HuH-7.5 (cell line): ENCODE data around the gene DGKG.

Source experiments
- DNase-seq: peaks from one replicate; pipeline ENCODE4 v3.0.0; 2011; ENCODE audit warnings: low spot score

DGKG gene

DNA sequence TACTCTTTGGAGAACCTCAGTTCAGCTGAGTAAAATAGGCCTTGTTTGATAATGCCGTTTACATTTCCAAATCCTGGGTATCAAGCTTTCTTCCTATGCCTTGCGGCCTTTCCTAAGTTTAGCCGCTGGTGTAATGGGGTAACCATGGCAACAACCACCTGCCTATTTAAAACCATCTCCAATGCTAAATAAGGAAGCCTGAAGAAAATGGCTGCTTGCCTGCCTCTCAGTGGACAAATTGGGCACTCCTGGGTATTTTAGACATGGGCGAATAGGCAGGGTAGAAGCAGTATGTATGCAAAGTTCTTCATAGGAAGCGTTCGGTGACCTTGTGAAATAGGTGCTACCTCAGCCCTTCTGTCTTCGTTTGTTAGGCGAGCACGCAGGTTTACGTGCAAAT is 122.7 kb downstream of the DGKG start:
- no peak for DNase-seq

DNA sequence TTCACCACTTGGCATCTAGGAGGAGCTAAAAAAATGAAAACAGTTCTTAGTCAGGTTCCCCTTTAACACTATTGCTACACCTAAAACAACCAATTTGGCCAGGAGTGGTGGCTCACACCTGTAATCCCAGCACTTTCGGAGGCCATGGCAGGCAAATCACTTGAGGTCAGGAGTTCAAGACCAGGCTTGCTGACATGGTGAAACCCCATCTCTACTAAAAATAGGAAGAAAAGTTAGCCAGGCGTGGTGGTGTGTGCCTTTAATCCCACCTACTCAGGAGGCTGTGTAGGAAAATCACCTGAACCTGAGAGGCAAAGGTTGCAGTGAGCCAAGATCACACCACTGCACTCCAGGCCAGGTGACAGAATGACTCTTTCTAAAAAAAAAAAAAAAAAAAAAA is 124.1 kb downstream of the DGKG start:
- no peak for DNase-seq

DNA sequence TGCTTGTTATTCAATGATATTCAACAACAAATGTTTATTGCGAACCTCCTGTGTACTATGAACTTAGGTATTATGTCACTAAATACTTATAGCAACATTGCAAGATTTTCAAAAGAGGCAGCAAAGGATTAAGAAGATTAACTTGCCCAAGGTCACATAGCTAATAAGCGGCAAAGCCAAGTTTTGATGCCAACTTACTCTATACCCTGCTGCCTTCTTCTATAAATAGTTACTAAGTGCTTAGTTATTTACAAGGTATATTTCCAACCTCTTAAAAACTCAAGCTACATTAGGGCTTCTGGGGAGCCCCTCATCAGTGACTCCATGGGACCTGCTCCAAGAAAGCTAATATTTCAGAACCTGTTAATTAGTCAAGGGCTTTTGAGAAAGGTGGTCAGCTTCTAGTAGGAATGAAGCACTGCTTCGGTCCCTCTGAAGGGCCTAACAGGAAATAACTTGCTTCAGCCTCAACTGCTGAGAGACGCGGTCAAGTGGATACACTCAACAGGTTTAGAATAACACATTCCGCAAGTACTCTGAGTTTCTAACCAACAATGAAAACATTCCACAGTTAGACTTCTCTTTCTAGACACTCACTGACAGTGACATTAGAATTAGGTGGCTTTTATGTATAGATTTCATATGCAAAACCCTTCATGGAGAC is 125.5 kb downstream of the DGKG start:
- DNase-seq, result no peak

DNA sequence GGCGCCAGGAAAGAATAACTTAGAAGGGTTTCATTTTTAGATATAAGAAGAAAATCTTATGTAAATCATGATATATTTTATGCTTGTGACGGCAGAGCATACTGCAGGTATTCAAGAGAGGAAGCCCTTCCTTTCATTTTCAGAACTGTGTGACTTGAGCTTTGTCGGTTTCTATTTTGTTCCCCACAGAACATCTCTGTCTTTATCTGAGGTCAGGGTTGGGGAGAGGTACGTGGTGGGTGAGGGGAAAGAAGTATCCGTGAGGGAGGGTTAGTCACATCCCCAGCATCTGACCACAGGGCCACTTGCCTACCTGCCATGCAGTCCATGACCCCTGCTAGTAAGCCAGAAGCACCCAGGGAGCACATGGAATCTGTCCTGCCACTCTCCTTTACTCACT is 126.5 kb downstream of the DGKG start:
- no peak for DNase-seq

DNA sequence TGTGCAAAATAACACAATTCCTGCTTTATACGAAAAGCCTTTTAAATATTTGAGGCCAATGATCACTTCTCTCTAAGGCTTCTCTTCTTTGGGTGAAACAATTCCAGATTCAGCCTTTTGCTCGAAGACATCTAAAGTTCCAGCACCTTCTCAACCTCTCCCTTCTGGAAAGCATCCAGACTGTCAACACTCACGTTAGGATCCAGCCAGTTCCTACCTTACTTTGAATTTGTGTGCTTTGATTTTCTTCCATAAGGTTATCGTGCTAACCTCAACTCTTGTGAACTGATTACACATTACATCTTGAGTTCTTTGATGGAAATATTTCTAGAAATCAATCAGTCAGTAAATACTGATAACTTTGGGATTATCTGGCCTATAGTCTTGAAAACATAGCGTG is 127.9 kb downstream of the DGKG start:
- DNase-seq, result no peak

DNA sequence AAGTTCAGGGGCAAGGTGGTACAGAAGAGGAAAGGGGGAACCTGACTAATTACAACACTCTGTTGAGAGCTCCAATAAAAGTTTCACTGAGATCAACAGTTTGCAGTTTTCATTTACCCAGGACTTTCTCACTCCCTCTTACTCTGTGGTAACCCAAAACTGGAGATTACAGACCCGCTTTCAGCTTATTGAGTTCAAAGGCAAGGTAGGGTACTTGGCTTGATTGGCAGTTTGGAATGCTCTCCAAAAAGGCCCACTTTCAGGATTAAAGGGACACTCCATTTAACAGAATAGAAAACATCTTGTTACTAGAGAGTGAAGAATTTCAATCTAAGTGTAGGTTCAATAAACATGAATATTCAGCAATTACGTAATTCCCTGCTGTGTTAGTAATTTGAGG is 135.6 kb downstream of the DGKG start:
- no peak for DNase-seq

DNA sequence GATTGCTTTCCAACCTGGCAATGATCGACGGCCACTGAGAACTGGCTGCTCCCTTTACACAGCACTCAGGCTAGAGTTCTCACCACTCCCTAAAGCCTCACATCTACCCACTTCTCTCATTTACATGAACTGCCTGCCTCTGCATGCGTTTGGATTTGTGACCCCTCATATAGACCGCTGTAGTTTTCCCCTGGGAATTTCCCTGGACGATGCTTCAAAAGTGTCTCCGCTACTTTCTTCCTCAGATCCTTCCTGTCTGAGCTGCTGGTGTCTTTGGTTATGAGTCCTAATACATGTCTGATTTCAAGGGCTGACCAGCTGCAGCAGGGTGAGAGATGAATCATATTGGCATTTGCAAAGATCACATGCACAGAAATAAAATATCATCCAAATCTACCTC is 136.4 kb downstream of the DGKG start:
- no peak for DNase-seq

DNA sequence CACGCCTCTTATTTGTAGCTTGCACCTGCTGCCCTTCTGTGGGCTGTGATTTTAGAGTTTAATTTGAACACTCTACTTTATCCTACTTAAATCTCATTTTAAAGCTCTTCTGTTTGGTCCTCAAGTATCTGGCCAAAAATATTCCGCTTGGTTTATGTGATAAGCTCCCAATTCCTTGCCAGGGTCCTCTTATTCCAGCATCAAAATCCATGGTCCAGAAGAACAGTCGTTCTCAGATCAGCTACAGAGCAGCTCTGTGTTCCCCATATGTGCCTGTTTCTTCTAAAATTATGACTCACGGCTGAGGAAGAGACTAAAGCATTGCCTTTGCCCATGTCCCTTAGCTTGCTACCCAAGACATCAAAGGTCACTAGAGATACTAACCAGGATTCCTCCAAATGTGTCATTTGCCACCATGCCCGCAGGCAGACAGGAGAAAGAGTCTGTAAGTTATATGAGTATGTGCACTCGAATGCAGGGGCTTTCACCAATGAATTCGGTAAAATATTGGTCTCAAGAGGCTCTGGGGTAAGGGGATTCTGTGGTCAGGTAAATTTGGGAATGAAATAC is 137.9 kb downstream of the DGKG start:
- no peak for DNase-seq

DNA sequence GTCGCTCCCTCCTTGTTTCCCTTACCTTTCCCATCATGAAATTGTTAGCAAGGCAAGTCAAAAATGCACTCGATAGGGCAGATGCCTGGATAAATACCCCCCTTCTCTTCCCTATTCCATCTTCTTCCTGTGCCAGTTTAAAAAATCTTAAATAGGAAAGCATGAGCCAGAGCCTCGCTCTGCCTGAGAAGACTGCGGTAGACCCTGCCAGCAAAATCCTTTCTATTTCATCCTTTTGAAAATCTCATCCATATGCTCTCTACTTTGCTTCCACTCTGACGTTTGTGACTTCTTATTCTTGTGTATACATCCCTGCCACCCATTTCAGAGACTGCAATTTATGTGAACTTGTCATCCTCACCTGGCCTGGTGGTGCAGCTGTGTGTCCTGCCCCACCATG is 138.6 kb downstream of the DGKG start:
- no peak for DNase-seq

DNA sequence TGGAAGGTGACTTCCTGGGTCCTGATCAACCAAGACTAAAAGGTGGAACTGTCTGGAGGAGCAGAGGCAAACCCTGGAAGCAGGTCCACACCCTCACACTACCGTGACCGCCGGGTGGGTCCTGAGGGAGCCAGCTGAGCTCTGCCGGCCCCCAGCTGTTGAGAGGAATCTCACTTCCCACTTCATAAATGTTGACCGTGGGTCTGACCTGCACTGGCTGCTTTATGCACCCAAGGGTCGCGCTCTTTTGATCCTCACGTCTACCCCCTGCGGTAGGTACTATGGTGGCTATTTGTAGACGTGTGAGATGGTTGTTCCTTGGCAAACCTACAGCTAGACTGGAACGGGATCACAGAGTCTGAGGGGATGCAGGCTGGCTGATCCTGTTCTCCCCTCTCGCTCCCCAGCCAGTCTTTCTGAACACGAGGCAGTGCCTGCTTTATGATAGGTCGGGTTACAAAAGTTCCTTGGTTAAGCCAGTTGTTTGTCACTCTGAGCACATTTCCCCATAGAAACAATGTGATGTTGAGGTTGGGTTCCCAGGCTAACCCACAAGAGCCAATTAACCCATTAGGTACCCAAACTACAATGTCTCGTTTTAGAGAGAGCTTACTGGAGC is 140.2 kb downstream of the DGKG start:
- DNase-seq, result no peak

DNA sequence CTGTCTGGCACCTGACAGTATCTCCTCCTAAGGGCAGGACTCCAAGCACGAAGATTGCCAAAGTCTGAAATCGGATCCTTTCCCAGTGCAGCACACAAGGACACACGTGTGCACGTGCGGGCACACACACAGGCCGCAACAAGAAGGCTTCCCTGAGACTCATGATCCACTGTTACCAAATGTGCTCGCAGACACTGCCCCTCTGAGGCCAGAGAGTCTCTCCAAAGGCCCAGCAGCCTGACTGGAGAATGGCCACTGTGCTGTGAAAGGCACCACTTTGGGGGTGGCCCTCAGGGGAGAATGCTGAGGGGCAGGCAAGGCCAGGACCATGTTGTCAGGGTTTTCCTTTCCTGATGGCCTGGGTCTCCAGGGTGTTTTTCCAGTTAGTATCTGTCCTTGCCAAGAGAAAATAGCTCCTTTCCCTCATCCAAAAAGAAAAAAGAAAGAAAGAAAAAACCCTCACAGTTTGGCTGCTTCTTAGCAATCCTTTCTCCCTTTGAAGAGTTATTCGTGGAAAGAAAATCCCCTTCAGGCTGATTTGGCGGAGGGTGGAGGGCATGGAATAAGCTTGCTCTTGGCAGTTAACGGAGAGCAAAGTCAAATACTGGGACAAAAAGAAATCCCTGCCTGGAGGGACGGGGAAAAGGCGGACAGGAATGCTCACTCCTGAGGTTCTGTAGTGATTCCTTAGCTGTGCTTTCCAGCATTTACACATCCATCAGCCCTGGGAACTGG is 141.0 kb downstream of the DGKG start:
- no peak for DNase-seq

DNA sequence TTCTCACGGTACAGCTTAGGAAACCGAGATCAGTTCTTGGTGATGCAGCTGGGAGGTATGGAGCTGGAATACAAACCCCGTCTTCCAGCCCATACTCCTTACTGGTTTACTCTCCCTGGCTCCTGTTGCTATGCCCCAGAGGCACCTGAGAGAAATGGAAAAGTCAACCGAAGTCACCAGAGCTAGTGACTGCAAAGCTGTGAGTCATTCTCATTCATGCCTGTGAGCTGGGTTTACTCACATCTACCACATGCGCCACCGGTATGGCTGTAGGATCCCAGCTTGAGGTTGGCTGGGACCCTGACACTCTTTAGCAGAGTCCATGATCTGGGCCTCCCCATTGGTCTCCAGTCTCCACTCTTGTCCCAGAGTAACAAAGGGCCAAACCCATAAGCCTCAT is 141.7 kb downstream of the DGKG start:
- DNase-seq, result no peak

DNA sequence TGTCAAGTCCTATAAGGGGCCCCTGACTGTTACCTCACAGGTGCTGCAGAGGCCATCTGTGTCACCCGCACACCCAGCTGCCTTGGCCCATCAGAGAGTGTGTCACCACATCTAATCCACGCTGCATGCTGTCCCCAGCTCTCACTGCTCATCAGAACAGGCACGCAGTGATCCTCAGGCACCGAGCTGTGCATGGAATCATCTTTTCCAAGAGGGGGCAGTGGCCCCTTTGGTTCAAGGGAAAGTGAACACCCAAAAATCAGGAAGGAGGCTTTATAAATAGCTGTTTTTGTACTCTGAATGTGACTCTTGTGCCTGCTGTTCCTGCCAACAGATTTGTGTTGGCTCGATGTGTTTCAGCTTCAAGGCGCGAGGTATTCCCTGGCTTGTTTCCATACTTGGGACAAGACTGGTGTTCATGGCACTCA is 142.8 kb downstream of the DGKG start:
- DNase-seq, result no peak

DNA sequence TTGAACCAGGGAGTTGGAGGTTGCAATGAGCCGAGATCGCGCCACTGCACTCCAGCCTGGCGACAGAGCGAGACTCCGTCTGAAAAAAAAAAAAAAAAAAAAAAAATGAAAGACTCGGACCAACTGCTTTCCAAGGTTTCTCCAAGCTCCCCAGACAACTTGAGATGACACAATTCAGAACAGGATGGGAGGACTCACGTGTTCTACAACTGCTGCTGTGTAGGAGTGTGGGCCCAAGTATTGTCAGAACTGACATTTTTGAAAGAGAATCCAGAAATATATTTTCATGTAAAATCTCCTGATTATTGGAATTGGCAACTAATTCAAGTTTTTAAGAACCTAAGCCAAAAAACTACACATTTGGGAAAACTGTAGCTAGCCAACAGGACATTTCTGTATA is 143.6 kb downstream of the DGKG start:
- no peak for DNase-seq

DNA sequence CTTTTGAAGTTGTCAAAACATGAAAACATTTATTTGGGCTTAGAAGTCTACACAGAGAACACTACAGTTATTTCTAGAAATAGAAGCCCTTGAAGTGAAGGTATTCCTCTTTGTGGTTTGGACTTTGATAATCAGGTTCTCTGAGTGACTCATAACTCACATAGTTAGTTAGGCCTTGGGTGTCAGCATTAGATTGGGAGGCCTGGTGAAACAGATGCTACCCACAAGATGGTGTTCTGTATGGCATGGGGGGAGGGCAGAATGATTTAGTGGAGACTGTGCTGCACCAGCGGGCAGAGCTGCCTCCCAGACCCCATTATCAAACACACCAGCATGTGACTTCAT is 144.2 kb downstream of the DGKG start:
- DNase-seq, result no peak

DNA sequence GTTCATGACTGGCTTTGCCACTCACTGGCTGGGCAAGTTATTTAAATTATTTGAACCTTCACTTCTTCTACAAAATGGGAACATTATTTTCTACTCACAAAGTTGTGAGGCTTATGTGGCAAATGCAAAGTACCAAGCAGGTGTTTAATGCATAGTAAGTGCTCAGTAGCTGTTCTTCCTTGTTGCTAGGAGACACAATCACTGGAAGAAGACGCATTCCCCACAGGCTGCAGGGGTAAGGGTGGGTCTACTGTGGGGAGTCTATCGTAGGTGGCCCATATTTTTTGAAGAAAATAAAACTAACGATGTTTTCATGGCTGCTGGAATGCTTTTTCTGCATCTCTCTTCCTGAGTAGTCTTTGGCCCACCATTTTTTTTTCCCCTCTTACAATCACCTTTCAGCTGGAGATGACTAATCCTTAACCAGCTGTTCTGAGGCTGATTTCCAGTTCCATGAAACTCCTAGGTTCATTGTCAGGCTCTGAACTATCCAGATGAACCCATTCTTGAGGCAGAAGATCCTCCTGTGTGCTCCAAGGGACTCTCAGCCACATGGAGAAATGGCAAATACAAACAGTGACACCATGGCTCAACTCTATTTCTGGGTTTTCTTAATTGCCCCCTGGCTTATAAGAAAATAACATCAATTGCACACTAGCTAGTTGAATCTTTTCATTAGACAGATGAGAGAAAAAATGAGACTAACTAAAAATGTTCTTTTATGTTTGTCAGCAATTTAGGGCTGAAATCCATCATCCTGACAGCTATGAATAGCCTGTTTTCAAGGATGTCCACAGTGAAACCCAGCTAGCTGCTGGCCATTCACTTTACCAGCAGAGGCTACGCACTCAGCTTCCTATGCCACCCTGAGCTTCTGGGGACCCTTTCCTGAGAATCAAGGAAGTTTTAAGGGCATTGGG is 144.9 kb downstream of the DGKG start:
- no peak for DNase-seq

DNA sequence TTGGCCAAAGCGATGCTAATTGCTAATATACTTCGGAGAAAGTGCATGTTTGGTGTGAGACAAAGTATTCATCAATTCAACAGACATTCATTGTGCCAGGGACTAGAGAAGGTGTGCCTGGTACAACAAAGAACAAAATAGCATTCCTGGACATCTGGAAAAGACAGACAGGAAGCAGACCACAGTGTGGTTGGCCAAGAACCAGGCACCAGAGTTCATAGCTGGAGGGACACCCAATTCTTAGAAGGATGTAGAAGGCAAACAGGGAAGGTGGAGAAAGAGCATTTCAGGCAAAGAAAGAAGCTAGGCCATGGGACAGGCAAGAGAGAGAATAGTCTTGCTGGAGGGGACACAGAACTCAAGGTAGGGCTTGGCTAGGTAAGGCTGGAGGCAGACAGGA is 147.4 kb downstream of the DGKG start:
- DNase-seq, result no peak

DNA sequence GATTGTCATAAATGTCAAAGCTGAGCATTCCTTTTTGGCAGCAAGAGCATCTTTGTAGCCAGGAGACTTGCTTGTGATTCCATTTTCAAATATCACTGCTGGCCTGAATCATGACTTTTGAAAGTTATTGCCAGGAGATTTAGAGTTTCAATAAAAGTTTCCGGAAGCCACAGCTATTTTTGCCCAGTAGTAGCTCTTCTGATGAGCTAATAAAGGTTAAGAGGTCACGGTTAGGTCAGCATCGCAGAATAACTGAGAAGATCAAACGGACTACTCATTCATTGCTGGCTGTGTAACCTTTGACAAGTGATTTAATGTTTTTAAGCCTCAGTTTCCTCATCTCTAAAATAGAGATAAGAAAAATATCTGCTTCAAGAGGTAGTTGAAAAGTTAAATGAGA is 148.1 kb downstream of the DGKG start:
- no peak for DNase-seq

DNA sequence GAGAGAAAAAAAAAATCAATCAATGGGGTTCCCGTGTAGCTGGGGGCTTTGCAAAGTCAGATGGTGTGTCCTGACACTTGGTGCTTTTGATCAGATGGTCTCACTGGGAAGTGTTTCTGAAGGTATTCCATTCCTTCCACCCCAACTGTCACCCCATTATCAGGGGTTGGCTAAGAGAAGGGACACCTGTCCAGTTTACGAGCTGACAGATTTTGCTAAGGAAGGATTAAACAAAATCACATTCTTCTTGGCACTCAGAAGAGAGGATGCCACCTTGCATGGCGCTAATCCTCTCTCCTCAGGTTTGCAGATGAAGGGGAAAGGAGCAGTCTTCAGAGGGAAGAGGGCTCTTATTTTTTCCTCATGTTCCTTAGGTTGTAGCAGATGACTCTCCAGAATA is 149.4 kb downstream of the DGKG start:
- DNase-seq, result no peak

DNA sequence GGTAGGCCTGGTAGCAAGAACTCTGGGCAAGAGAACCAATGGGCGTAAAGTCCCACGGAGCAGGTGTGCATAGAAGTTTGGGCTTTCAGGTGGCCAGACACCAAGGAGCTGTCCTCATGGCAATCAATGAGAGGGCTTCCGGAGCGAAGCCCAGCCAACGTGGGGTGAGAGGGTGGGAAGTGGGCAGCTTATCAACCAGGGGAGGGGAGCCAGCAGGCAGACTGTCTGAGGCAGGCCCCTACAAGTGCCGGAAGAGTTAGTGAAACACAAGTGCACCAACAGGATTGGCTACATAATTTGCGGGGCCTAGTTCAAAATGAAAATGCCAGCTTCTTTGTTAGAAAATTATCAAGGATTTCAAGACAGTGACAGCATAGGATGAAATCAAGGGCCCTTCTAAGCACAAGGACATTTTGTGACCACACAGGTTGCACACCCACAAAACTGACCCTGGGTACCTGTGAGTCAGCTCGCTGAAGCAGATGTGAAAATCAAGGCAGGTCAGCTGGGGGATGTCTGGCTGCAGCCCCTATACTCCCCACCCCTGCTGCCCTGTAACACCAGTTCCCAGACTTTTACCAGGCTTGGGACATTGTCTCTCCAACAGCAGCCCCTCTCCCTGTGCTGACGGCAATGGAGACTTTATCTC is 151.1 kb downstream of the DGKG start:
- no peak for DNase-seq

DNA sequence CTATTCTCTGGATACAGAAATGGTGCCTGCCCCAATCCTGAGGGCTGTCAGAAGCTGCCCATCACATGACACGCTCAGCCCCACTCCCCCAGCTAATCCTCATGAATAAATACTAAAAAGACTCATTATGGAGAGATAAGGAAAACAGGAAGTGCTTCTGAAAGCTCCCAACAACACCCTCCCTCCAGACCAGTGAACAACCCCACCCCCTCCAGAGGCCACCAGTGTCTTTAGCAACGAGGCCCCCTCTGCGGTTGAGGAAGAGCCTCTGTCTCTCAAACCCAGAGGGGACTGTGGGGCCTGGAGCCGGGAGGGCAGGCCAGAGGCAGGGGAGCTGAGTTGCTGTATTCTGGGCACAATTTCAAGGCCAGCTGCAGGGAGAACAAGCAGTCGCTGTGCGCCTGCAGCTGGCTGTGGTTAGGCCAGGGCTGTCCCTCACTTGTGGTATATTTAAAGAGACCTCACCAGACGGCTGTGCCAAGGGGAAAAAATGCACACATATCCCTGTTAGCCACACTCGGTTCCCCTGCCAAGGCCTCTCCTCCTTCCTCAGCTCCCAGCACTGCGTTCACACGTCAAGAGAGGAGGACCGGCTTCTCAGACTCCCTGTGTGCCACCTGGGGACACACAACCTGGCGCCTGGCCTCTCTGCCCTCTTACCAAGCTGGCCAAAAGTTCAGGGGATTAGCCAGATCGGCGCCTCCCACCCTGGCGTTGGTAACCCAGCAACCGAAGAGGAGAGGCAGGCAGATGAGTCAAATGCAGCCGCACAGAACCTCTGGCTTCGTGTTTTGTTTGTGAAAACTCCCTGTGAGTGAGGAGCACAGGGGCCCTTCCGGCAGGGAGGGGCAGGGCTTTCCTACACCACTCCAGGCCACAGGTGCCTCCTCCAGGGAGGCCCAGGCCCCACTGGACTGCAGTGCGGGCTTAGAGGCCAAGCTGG is 152.0 kb downstream of the DGKG start:
- no peak for DNase-seq
